ENCODE data around the gene HADH.
"Not testable (repeated sequence)": the region's sequence is repeated elsewhere in the genome, so short reads cannot be mapped to it uniquely, and the experiment has no call there.

The HADH gene

DNA sequence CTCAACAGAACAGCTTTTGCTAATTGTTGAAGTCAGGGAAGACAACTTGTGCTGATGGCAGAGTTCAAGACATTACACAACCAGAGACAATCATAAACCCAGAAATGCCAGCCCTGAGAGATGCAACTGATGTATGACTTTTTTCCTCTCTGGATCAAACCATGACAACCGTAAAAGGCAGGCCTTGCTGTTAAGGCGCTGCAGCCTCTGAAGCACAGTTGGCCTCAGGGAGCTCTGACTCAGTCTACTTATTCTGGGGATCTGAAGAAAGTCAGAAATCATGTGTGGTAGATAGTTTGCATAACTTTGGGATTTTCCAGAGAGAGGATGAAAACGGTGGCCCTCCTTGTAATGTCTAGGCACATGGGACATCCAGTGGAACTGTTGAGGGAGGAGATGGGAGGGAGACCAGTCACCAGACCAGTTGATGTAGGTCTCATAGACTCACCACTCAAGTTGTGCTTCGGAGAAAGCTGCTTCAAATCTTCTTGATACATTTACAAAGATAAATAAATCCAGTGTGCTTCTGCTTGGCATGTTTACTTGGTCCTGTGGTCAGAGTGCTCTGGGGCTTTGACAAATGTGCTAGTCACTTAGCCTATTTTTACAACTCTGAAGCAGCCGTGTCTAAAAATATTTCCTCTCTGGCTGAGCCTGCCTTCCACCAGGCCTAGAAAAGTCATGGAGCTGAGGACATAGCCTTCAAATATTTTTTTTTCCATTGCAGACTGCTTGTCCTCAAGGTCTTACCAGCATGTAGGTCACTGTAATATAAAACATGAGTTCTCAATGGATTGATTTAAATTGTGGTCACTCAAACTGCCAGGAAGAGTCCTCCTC is 7.5 kb downstream of the HADH start:
- DNase-seq, result no peak

DNA sequence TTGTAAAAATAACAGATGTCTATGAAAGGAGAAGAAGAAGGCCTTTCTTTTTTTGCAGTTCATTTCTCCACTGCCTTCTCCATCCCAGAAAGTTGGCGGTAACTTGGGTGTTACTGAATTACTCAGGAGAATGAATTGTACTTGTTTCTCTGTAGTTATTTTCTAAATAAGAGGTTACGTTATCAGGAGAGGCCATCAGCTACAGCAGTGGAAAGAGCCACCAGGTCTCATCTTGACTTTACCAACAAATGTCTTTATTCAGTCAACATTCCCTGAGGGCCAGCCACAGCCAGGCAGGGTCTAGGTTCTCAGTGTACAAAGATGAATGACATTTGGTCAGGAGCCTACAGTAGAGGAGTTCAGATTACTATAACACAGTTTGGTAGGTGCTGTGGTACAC is 8.1 kb downstream of the HADH start:
- DNase-seq, result no peak

DNA sequence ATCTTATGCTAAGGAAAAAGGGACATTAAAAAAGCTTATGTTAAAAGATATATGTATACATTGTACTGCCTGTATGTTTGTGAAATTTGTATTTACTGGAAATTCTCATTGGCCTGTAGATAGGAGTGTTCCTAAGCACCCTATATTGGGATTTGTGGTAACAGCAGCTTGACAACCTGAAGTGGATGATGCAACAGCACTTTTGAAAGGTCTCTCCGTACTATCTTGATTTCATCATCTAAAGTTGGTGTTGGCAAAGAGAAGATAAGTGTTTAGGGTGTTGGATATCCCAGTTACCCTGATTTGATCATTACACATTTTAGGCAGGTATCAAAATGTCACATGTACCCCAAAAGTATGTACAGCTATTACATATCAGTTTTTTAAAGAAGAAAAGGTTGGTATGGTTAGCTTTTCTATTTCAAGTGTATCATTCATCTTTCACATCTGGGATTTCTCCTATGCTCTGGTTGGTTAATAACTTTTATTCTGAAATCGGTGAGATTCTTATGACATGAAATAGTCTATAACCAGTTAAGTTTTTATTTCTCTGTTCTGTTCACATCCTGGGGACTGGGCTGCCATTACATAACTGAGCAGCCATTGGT is 10.3 kb downstream of the HADH start:
- DNase-seq, result no peak

DNA sequence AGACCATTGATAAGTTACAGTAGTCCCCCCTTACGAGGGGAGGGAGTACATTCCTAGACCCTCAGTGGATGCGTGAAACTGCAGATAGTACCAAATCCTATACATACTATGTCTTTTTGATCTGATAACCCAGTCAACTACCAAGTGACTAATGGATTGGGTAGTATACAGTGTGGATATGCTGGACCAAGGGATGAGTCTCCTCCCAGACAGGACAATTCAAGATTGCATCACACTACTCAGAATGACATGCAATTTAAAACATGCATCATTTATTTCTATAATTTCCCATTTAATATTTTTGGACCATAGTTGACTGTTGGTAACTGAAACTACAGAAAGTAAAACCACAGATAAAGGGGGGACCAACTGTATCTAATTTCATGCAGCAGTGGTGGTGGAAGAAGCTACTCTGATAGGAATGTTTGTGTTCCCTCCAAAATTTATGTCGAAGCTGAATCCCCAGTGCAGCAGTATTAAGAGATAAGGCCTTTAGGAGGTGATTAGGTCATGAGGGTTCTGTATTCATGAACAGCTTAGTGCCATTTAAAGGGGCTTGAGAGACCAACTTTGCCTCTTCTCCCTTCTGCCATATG is 11.9 kb downstream of the HADH start:
- DNase-seq, result no peak

DNA sequence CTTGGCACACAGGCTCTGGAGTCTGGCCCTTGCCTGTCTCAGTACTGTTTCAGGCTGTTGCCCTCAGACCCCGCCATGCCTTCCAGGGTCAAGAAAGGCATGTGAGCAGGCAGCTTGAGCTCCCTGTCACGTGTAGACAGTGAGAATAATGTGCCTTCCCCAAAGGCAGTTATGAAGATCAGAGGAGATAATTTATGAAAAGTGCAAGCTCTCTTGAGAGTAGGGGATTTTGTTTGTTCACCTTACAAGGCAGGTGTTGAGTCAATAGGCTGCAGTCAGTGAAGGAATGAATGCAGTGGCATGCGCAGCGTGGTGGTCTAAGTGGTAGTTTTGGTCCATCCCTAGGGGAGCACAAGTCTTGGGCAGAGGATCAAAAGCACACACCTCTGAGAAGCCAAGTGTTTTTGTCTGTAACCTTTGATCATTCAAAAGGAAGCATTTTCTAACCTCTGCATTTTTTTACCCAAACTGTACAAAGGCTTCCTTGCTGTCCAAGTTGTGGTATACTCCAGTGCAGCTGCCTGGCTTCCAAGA is 14.4 kb downstream of the HADH start:
- DNase-seq, result no peak

DNA sequence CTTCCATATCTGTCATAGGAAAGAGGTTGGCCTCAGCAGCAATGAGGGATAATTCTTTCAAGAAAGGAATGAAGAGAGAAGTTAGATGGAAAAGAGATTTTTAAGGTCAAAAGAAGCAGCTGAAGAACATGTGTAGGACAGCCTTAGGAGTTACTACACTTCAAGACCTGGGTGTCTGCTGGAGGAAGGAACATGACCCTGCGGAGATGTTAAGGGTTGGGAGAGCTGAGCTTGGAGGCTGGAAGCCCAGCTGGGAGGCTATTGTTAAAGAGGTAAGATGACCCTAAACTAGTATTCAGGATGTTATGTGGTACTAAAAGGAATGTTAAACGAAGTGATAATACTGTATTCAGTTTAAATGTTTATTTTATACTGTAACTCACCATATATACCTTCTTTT is 15.0 kb downstream of the HADH start:
- DNase-seq, result no peak

DNA sequence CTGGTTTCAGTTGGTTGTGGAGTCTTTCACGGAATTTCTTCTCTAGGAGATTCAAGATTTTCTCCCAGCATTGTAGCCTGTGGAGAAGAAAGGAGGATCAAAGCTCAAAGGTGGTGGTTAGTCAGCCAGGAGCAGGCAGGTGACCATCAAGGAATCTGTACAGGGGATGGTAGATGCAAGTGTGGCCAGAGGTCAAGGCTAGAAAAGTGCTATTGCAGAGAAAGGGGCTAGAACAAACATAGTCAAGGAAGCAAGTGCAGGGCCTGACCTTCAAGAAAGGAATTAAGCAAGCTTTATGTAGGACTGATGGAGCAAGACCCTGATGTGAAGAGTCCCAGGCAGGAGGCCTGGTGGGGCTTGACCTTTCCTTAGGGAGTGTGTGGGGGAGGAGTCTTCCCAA is 16.1 kb downstream of the HADH start:
- DNase-seq, result no peak

DNA sequence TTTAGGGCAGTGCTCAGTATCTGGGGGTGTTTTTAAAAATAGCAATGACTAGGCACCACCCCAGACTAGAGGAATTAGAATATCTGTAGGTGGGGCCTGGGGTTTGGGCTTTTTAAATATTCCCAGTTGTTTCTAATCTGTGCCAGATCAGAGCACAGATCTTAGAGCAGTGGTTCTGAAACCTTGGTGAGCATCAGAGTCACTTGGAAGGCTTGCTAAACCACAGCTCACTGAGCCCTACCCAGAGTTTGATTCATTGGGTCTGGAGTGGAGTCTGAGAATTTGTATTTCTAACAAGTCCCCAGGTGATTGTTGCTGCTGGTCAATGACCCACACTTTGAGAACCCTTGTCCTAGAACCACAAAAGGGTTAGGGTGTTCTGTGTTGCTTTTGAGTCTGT is 16.7 kb downstream of the HADH start:
- no peak for DNase-seq

DNA sequence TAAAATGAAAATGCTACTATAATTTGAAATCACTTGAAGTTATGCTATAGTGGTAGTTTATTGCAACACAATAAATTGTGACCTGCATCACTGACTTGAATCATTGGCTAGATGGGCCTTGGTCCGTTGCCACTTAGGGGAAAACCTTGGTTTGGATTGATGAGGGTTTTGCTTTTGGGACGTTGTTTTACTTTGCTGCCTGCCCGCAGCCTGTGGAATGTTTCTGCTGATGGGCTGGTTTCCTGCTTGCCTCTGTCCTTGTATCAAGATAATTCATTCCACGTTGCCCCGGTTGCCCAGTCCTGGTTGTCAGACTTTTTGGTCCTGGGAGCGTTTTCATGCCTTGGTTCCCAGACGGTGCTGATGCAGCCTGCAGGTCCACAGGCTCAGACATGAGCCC is 18.3 kb downstream of the HADH start:
- DNase-seq, result no peak

DNA sequence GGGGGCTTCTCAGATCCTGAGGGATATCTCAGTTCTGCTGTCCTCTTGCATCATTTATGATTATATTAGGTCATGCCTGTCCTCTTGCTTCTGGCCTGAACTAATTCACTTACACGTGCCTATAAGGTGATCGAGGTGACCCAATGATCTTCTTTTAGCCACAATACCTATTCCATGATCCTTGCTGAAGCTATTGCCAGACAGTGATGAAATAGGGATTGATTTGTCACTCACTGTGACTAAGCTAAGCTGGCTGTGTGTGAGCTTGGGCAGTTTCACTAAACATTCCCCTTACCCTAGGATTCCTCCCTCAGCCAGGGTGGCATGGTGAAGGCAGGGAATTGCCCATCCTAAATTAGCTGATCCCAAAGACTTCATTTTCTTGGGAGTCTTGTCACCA is 19.0 kb downstream of the HADH start:
- no peak for DNase-seq

DNA sequence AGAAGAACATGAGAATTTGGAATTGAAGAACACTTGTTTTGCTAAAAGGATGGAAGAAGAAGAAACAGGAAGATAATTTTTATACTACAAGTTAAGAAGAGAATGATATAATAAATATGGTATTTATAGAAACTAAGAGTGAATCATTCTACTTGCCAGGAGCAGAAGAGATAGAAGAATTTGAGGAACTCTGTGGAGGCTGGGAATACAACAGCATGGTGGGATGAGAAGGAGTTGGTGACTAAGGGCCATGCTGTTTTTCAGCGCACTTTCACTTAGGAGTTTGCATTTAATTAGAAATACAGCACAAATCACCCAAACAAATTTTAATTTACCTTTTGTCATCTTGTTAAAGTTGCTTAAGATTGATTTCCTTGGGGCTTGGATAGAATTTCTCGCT is 20.5 kb downstream of the HADH start:
- no peak for DNase-seq

DNA sequence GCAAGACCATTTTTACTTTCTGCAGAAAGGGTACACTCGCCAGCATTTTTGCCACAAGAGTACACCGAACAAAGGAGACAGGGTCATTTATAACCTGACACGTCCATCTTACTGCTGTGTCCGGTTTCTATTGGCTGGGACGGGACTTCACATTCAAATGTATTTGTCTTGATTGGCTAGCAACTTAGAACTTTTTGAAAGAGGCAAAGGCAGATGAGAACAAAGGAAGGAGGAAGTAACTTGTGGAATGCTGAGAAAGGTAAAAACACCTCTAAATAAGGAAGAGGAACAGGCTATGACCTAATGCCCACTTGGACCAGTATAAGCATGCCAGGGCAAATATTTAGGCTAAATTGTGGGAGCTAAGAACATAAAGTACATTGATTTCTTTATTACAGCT is 22.7 kb downstream of the HADH start:
- DNase-seq, result not testable (repeated sequence)

DNA sequence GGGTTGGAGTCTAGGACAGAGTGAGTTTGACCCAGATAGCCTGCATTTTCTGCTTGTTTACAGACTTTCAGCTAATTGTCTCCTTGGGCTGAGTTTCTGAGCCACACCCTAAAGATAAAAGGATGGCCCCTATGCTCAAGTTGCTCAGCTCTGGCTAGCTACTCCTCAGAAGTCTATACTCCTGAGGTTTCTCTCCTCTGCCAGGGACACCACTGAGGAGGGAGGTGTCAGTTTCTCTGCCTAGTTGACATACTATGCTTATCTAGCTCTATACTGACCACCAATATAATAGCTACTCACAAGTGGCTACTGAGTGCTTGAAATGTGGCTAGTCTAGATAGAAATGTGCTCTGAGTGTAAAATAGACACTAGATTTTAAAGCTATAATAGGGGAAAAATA is 23.6 kb downstream of the HADH start:
- DNase-seq, result no peak

DNA sequence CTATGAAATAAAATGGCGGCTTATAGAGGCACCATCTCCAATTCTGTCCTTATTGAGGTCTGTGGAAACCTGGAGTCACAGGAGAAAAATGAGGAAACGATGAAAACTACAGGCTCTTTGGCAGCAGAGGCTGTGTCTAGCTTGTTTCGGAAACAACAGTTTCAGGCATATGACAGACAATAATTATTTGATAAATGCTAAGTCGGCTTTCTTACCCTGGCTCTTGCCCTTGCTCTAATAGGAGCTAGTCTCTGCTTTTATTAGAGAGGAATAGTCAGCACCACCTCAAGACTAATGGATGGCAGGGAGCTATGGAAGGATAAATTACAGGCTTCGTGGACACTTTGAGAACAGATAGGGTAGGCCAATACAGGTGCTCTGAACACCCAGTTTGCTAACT is 24.3 kb downstream of the HADH start:
- no peak for DNase-seq

DNA sequence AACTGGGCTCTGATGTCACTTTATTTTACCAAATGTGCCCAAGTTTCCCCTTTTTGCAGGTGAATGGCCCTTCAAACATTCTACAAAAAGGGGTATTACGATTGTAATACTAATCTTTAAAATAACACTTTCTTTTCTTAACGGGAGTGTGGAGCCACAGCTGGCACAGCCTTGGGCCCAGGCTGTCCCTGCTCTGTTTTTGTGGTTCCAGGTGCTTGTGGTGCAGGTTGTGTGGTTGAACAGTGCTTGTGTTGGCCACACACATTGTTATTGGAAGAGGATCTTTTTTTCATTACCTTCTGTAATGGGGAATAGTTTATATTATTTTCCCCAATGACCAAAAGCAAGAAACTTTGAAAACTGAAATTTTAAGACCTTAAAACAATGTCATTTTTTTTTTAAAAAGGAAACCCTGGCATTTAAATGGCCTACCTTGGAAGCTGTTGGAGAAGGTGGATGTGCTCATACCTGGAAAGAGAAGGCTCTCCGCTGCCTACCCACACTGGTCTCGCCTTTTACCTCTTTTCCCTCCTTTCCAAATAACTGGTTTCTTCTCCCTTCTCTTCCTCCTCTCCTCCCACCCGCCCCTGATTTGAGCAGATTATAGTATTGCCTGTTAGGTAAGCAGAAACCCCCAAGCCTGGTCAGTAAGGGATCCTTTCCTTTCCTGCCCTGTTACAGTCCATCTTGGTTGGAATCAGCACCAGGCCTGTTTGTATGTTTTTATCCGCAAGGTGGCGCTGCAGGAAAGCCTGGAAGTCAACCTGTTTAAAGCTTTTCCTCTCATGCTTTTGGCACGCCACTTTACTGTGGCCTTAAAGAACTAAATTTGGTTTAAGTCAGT is 28.6 kb downstream of the HADH start:
- DNase-seq, result peak; percentile 81

DNA sequence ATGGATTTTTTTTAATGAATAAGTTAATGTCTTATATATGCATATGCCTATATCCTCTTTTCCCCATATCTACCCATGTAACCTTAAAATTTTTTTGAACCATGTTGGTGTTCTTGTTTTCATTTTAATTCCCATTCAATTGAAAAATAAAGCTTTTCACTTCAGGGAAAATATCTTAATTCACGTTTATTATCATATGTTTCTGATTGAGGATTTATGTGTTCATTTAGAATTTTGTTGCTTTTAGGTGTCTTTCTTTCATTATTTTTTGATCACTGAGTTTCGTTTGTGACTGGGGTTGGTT is 29.1 kb downstream of the HADH start:
- no peak for DNase-seq

DNA sequence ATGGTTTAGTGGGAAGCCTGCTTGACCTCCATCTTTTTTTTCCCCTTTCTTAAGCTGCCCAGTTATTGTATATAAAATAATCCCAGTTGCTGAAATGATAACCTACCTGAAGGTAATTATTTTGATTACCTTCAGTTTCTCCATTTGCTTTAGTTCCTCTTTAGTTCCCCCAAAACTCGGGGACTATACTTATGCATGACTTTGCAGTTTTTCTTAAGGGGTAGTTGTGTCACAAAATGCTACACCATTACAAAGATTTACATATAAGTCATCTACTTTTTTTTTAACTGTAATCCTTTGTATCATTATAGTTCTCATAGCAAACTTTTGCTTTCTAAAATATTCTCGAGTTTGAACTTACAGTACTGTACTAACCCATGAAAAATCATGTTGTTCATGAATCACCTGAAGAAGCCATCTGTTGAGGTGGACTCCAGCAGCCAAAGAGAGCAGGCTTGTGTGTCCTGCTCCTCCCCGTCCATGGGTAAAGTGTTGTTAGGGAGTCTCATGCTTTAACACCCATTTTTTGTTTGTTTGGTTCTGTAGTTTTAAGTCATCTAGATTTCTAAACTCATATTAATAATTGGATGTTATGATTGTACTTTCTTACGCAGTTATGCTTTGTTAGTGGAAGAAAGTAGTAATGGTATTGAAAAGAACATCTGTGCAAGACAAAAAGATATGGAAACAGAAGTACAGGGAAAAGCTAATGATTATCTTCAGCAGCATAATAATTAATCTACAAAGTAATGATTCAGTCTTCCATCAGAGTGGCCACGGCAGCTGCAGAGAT is 34.6 kb downstream of the HADH start:
- DNase-seq, result no peak

DNA sequence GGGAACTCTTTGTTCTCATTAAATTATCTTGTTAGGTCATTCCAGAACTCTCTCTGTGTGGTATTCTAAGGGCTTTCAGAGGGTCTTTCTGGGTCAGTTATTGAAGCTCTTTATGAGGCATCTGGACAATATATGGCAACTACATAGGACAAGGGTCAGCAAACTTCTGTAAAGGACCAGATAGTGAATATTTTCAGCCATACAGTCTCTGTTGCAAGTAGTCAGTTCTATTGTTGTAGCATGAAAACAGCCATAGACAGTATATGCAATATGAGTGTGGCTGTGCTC is 35.1 kb downstream of the HADH start:
- no peak for DNase-seq

DNA sequence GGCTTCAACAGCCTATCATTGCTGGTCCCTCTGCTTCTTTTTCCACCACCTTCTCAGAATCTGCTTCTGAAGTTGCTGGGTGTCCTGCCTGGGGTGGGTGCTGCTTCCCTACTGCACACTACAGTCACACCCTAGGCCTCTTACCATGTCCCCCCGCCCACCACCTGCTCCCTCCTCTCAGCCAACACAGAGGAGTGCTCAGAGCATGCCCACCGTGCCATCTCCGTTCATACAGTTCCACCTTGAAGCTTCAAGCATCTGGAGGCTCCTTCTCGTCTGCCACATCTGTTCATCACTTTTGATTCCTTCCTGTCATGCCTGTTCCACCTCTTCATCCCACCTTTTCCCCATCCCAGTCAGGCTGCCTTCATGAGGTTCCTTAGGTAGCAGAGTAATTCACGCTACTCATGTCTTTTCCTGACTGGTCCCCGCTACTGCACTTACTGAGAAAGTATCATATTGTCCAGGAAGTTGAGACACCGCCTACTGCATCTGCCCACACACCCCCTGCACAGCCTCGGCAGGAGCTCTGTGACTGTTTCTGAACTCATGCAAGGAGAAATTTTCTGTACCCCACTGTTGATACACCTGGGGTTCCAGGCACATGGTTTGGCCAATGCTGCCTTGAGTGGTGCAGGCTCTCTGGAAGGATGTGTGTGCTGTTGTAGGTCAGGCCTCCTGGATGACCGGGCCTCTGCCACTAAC is 39.5 kb downstream of the HADH start:
- DNase-seq, result peak; percentile 35

DNA sequence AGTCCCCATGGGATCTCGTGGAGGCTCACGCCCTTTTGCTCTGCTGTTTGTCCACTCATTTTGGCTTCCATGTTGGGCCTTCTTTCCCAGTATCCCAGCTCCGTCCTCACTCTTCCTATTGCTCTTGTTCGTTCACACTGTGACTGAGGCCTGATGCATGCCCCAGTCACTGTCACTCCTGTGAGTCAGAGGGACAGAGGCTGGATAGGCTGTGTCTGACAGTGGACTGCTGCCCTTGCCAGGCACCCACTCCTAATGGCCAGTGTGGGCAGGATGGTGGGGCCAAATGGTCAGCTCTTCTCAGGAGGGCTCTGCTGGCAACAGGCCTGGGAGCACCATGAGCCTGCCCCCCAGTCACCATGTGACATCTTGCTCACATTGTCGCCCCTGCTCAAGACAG is 40.0 kb downstream of the HADH start:
- DNase-seq, result no peak

DNA sequence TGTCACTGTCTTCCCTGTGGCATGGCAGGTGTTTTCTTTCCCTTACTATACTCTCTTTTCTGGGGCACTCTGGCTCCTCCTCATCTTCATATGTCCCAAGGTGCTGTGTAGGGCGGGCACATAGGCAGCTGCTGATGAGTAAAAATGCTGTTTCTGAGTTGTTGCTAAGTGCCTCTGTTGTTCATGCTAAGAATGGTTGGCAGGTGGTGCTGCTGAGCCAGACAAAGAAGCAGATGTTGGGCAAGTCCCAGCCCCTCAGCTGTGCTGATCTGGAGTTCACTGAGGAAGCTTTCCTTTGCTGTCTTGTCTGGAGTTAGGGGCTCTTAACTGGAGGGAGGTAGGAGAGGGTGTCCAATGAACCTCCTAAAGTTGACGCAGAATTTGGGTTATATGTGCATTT is 40.6 kb downstream of the HADH start:
- peak; percentile 65 for DNase-seq

DNA sequence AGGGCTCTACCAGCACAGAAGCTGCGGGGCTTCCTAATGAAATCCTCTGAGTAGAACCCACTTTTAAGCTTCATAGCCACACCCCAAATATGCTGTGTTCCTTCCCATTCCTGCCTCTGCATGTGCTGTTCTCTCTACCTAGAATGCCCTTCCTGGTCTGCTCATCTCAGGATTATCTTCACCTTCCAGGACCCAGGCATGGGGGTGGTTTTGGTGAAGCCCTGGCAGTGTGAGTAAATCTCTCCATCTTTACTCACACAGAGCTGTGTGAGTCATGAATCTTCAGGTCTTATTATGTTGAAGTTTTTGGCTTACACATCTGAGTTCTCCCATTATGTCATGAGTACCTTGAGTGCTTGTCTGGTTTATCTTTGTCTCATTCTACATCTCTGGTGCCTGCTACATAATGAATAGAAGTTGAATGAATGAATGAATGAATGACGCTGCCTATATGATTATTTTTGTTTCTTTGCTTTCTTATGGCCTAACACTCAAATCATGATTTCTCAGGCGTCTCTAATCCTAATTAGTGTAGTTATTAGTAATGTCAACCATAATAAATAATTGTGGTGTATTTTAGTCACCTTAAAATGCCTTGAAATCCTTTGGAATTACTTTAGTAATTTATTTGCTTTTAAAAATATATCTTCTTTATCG is 41.9 kb downstream of the HADH start:
- peak; percentile 28 for DNase-seq

Measured in stimulated activated naive CD4-positive, alpha-beta T cell treated with Interleukin-2 at 50 U/mL for 16 hours (primary cell).